Measurements from ENCODE around the gene TAF5.
A peak's percentile ranks its signal among the peaks of the same experiment; 100 is the strongest.
"Not testable (repeated sequence)": the region's sequence is repeated elsewhere in the genome, so short reads cannot be mapped to it uniquely, and the experiment has no call there.

TAF5 gene

DNA sequence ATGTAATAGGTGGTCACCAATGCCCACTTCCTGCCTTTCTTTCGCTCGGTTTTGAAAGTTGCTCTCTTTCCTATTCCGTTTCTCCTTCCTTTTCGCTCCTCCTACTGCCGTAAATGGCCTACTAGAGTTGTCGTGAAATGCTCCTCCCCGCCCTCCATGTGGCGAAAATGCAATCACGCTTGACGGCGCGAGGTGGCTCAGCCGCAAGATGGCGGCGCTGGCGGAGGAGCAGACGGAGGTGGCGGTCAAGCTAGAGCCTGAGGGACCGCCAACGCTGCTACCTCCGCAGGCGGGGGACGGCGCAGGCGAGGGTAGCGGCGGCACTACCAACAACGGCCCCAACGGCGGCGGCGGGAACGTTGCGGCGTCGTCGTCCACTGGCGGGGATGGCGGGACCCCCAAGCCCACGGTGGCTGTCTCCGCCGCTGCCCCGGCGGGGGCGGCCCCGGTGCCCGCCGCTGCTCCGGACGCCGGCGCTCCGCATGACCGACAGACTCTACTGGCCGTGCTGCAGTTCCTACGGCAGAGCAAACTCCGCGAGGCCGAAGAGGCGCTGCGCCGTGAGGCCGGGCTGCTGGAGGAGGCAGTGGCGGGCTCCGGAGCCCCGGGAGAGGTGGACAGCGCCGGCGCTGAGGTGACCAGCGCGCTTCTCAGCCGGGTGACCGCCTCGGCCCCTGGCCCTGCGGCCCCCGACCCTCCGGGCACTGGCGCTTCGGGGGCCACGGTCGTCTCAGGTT lies at the start of gene TAF5:
TSS of gene TAF5 (plus strand) at position 195 of the 737 bp plus-strand sequence. CDS start at position 209, 14 bp downstream.
- peak; percentile 86 for DNase-seq (ENCODE audit: low read depth)

DNA sequence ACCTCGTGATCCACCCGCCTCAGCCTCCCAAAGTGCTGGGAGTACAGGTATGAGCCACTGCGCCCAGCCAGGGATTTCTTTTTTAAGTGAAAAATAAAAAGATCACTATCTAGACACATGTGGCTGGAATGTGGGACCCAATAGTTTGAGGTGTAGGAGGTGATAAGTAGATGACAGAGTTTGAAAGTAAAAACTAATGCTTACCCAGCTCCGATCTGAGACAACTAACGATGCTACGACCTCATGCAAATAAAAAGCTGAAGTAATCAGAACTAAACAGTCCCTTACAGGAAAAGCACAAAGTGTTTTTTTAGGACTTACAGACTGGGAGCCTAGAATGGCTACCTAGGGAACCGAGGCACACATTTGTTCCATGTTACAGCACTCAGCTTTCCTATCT lies 39.9 kb upstream of the TAF5 start:
- DNase-seq (ENCODE audit: low read depth), result no peak

DNA sequence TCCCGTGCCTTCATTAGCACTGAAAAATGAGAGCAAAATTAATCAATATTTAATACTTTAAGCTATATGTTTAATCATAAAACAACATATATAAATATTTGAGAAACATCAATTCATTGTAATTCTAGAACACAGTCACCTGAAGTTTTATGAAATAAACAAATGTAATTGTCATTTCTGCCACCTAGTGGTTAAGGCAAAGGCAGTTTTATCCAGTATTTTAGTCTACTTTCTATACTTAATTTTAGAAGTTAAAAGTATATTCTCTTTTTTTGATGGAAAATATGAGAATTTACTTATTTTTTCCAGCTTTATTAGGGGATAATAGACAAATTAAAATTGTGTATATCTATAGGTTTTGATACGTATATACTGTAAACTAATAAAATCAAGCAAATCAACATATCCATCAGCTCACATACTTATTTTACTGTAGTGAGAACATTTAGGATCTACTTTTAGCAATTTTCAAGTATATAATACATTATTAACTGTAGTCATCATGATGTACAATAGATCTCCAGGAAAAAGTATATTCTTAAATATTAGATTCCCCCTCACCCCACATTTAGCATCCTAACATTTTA lies 33.7 kb upstream of the TAF5 start:
- DNase-seq (ENCODE audit: low read depth), result no peak

DNA sequence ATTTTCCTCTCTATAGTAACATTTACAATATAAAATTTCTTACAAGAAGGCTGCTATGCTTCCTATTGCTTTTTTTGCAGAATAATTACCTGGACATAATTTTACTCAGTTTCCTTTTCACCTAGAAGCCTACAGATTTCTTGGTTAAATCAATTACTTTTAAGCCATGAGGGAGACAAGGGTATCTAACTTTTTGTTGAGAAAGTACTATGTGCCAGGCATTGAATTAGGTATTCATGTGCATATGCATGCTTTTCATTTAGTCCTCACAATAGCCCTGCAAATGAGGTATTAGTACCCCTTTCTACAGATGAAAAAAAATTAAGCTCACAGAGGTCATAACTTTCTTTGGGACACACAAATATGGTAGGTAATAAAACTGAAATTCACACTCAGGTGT lies 33.2 kb upstream of the TAF5 start:
- no peak for DNase-seq (ENCODE audit: low read depth)

DNA sequence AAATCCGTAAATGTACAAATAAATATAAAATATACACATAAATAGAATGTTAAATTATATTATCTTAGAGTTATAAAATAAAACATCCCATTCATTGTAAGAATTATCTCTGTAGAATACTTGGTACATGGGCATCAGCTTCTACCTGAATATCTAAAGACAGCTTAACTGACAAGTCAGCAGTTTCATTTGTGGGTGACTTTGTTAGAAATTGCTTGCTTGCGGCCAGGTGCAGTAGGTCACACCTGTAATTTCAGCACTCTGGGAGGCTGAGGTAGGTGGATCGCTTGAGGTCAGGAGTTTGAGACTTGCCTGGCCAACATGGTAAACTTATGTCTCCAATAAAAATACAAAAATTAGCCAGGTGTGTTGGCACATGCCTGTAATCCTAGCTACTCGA lies 31.4 kb upstream of the TAF5 start:
- DNase-seq (ENCODE audit: low read depth), result no peak

DNA sequence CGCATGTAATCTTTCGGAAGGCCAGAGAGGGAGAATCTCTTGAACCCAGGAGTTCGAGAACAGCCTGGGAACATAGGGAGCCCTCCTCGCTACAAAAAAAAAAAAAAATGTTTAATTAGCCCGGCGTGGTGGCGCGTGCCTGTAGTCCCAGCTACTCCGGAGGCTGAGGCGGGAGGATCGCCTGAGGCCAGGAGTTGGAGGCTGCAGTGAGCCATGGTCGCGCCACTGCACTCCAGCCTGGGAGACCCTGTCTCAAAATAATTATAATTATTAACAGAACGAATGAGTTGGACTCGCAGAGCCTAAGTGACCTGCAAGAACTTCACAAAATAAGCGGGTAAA lies 17.6 kb upstream of the TAF5 start:
- DNase-seq (ENCODE audit: low read depth), result no peak

DNA sequence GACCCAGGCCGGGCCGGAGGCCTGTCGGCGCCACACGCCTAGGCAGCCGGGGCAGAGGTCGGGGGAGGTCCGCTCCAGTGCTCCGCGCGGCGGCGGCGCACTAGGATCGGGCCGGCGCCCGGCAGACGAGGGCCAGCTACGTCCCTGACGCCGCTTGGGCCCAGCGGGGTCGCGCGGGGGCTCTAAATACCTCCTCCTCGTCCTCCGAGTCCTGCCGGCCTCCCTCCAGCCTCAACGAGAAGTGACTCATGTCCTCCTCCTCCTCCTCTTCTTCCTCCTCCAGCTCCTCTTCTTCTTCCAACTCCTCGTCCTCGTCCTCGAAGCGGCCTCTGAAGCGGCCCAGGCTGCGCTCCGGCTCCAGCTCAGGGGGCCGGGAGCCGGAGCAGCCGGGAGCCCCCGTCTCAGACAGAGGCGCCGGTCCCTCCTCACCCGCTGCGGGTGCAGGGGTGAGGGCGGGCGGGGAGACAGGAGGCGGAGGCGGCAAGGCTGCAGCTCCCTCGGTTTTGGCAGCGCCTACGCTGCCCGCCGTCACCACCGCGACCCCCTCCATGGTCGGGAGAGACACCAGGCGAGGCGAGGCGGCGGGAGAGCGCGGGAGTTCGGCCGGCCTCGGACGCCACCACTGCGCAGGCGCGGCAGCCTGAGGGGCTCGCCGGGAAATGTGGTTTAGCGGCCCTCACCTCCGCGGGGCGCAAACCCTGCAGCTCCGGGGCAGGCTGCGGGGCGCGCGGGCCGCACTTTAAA lies 17.1 kb upstream of the TAF5 start, which contains the start of gene PCGF6:
TSS of gene PCGF6 (minus strand) at position 624 of the 744 bp plus-strand sequence. CDS start at position 550, 74 bp downstream.
- DNase-seq (ENCODE audit: low read depth), result peak; percentile 46

DNA sequence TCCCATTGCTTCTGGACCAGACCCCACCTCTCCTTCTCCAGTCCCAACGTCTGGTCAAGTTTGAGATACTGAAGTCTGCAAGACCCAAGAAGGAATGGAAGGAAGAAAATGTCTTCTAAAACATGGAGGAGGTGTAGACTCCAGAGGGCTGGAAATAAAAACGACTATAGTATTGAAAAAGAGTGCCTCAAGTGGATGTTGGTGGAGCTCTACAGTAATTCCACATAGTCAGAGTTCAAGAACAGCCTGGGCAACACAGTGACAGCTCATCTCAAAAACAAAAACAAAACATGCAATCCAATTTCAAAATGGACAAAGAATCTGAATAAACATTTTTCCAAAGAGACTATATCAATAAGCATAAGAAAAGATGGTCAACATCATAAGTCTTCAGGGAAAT lies 14.5 kb upstream of the TAF5 start:
- DNase-seq (ENCODE audit: low read depth), result no peak

DNA sequence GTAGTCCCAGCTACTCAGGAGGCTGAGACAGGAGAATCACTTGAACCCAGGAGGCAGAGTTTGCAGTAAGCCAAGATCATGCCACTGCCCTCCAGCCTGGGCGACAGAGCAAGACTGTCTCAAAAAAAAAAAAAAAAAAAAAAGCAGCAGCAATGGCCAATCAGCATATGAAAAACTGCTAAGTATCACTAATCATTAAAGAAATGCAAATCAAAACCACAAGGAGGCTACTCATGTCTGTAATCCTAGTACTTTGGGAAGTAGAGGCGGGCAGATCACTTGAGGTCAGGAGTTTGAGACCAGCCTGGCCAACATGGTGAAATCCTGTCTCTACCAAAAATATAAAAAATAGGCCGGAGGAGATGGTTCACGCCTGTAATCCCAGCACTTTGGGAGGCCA lies 13.2 kb upstream of the TAF5 start:
- not testable (repeated sequence) for DNase-seq (ENCODE audit: low read depth)

DNA sequence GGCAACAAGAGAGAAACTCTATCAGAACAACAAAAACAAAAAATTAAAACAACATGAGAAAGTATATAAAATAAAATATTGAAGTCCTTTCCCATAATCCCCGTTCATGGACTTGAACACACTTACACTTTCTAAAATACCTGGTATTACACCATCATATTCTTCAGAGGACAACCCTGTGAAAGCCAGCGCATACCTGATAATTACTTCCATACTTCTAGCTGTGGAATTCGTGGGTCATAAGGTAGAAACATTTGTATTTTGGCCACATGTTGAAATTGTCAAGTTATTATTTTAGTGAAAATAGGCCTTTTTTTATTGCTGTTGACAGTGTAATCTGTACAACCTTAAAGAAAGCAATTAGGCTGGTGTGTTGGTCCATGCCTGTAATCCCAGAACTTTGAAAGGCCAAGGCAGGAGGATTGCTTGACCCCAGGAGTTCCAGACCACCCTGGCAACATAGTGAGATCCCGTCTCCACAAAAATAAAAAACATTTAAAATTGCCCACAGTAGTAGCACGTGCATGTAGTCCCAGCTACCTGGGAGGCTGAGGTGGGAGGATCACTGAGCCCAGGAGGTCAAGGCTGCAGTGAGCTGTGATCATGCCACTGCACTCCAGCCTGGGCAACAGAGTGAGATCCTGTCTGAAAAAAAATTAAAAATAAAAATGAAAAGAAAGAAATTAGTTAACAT lies 11.7 kb upstream of the TAF5 start:
- DNase-seq (ENCODE audit: low read depth), result no peak

DNA sequence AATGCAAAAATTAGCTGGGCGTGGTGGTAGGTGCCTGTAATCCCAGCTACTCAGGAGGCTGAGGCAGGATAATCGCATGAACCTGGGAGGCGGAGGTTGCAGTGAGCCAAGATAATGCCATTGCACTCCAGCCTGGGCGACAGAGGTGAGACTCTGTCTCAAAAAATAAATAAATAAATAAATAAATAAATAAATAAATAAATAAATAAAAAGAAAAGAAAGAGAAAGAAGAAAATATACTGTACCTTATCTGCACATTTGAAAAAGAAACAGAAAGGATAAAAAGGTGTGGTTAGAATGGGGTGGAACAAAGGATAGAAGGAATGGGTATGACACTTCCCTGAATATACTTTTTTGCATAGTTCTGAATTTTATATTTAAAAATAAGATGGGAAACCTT lies 8.3 kb upstream of the TAF5 start:
- DNase-seq (ENCODE audit: low read depth), result not testable (repeated sequence)

DNA sequence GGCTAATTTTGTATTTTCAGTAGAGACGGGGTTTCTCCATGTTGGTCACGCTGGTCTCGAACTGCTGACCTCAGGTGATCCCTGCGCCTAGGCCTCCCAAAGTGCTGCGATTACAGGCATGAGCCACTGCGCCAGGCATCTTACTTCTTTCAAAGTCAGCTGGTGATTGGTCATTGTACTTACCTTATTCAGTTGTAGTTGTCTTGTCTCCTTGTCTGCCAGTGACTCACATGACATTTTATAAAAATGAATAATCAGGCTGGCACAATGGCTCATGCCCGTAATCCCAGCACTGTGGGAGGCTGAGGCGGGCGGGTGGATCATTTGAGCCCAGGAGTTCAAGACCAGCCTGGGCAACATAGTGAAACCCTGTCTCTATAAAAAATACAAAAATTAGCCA lies 7.0 kb upstream of the TAF5 start:
- DNase-seq (ENCODE audit: low read depth), result not testable (repeated sequence)

DNA sequence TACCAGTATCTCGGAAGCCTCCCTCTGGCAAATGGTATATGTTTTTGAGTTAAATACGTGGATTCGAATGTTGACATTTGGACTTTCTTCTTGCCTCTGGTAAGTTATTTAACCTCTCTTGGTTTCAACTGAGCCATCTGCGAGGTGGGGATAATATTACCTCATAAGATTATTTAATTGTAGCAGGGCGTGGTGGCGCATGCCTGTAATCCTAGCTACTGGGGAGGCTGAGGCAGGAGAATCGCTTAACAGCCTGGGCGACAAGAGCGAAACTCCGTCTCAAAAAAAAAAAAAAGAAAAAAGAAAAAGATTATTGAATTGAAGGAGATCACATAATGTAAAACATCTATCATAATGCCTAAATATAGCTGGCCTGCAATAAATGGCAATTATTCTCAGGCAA lies 396 bp upstream of the TAF5 start:
- no peak for DNase-seq (ENCODE audit: low read depth)

DNA sequence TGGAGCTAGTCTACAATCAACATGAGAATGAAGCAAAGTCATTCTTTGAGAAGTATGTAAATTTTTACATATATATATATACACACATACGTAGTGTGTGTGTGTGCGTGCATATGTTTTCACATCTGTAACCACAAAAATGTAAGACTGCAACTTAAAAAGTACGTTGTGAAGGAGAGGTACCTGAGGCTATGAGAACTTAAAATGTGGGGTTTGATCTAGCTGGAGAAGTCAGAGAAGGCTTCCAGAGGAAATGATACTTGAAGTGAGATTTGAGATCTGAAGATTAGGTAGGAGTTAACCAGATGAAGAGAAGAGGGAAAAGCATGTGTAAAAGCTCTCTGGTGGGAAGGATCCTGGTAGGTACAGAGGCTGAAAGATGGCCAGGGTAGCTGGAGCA lies 5.8 kb downstream of the TAF5 start:
- DNase-seq (ENCODE audit: low read depth), result no peak

DNA sequence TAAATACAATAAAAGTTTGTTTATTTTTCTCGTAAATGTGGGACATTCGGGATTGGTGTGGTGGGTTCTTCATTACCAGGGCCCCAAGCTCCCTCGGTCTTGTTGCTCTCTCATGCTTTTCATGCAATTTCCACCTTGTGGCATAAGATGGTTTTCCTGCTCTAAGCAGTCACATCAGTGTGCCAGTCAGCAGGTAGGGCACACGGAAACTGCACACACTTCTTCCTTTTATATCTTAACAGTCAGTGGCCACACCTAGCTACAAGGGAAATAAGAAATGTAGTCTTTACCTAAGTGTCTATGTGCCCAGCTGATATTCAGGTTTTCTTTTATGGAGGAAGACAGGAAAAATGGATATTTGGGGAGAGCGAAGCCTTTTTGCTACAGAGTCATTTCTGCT lies 6.5 kb downstream of the TAF5 start:
- DNase-seq (ENCODE audit: low read depth), result no peak

DNA sequence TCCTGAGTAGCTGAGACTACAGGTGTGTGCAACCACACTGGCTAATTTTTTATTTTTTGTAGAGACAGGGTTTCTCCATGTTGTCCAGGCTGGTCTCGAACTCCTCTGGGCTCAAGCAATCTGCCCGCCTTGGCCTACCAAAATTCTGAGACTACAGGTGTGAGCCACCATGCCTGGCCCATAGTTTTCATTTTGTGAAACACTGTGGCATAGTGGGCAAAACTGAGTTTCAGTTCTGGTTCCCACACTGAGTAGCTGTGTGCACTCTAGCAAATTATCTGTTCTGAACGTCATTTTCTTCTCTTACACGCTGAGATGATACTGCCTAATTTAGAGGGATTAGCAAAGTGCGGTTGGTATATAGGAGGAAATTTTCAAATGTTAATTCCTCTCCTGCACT lies 15.0 kb downstream of the TAF5 start:
- DNase-seq (ENCODE audit: low read depth), result no peak

DNA sequence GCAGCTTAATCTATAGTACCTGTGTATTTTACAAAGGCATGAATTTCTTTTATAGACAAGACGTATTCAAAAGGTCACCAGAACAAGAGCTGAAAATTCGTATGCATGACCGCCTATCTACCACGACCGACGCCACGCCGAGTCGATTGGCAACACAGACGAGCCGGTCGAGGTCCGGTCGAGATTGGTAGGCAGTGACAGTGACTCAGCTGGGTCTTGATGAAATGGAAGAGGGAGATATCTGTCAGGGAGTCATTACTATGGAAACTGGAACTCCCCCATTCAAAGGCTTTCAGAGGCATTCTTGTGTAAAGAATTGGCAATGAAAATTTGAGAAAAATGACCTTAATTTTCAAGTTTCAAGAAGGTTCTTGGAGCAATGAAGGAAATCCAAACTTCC lies 26.4 kb downstream of the TAF5 start:
- DNase-seq (ENCODE audit: low read depth), result no peak

DNA sequence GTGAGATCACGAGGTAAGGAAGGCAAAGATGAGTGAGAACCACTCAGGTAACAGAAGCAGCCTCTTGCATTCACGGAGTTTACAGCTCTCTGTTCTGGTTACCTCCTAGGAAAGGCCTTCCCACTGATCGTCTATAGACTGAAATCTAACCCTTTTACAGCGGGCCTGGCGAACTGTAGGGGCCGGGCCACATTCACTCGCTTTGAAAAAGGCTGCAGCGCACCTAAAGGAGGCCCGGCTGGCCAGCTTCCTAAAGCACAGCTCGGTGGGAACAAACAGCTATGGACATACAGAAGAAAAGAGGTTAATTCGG lies 27.9 kb downstream of the TAF5 start:
- DNase-seq (ENCODE audit: low read depth), result no peak

DNA sequence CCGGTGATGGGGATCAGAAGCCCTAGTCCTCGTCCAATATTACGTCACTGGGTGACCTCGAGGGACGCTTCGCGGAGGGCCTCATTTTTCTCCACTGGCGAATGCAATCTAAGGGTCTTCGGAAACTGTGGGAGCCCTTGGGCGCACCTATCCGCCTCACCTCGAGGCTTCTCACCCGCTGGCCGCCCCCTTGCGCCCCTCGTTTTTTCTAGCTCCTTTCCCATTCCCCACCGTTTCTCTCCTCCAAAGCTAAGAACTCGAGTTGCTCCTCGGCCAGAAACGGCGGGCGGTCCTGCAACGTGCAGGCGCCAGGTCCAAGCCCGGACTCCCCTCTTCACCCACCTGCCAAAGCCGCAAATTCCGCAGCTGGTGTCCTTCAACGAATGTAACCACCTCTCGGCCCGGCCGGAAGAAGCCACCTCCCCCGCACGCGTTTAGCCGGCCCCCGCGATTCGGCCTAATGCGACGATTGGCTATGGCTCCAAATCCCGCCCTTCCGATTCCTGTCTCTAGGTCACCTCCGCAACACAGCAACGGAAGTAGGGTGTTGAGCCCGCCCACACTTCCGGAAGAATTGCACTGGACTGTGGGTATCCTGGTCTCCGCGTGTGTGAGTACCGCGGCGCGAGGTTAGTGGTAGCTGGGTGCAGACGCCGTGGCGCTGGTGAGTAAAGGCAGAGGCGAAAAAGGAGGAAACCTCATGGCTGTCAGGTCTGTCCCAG lies 28.5 kb downstream of the TAF5 start, which contains the start of the genes ATP5MK and PDCD11:
TSS of gene ATP5MK (minus strand) at position 409 of the 722 bp plus-strand sequence. CDS start 4,018 bp downstream, outside the sequence.
TSS of gene PDCD11 (plus strand) at position 560 of the 722 bp plus-strand sequence. CDS start 1,801 bp downstream, outside the sequence.
- DNase-seq (ENCODE audit: low read depth), result peak; percentile 91

DNA sequence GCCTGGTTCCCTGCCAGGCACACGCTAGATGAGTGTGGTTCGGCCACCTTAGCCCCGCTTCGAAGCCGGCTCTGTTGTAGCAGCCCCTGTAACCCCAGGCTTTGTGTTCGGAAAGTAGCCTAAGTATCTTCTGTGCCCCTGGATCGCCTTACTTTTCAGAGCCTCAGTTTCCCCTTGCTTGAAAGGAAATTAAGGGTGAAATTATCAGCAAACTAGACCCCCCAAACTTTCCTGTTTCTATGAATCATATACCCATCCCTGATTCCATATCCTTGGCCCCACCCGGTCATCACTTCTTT lies 29.0 kb downstream of the TAF5 start:
- no peak for DNase-seq (ENCODE audit: low read depth)

DNA sequence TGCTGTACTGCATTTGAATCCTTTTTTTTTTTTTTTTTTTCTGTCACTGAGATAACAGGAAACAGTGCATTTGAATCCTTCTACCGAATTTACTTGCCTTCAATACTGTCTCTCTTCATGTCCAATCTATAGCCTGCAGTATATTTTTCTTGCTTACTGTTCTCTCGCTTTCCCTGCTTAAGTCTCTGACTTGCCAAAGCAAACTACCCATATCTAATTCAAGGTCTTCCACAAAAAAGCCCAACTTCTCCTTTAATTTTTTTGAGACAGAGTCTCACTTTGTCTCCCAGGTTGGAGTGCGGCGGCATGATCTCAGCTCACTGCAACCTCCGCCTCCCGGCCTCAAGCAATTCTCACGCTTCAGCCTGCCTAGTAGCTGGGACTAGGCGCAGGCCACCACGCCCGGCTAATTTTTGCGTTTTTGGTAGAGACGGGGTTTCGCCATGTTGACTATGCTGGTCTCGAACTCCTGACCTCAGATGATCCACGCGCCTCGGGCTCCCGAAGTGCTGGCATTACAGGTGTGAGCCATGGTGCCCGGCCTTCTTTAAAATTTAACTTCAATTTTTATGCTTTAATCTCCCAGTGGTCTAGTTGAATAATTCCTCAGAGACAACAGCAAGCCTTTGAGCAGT lies 29.5 kb downstream of the TAF5 start:
- no peak for DNase-seq (ENCODE audit: low read depth)

DNA sequence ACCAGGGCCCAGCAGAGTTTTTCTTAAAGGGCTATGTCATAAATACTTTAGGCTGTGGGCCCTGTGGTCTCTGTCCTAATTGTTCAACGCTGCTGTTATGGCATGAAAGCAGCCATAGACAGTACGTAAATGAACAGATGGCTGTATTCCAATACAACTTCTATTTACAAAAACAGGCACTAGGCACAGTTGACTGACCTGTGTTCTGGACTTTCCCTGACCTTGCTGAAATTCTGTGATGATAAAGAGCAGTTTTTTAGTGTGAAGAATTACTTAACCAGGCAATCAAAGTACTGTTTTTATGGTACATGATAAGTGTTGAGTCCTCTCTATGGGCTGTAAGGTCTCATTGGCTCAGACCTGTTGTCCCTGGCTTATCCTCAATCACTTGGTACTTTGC lies 45.8 kb downstream of the TAF5 start:
- DNase-seq (ENCODE audit: low read depth), result no peak

All from stimulated activated CD8-positive, alpha-beta memory T cell treated with anti-CD3 and anti-CD28 coated beads, Interleukin-12 subunit alpha, Interleukin-12 subunit beta, amount 100 ng/mL, for 1 hour (primary cell).